Activated CD8-positive, alpha-beta T cell treated with anti-CD3 and anti-CD28 coated beads, Interleukin-2, amount 10 ng/mL, durations not matched to agents 7 days and 5 days (primary cell): Measurements from ENCODE around the gene PLA2G4E. TPM values are rescaled to one million over a fixed set of nuclear protein-coding genes. Genes with fewer than 3 reads are reported as not detected.

Experiments
- ATAC-seq: fragments of 150-1000 bp; cut with Tn5 transposase; one replicate; pipeline ENCODE4 v1.10.0; 2021; ENCODE audit warnings: moderate library complexity
- CTCF ChIA-PET: fragments of 350-600 bp; sonication (Branson Sonifier 250); formaldehyde crosslinking; loops from one replicate; lab custom pipeline; 2021; ENCODE audit warnings: antibody characterized with exemption; lab: Charles Lee
- POLR2A ChIA-PET: fragments of 350-600 bp; sonication (Branson Sonifier 250); formaldehyde crosslinking; loops from one replicate; lab custom pipeline; 2021; ENCODE audit warnings: antibody characterized with exemption; lab: Charles Lee
- DNase-seq: peaks from one replicate; pipeline ENCODE4 v3.0.0-alpha.2; 2020
- H3K27ac Mint-ChIP-seq: one replicate; pipeline ENCODE4 v1.8.0; 2021; ENCODE audit warnings: mild to moderate bottlenecking, mixed read lengths
- H3K27me3 Mint-ChIP-seq: one replicate; pipeline ENCODE4 v1.8.0; 2021; ENCODE audit warnings: low read depth, mixed read lengths
- H3K36me3 Mint-ChIP-seq: one replicate; pipeline ENCODE4 v1.8.0; 2021; ENCODE audit warnings: low read depth, mixed read lengths
- H3K4me1 Mint-ChIP-seq: one replicate; pipeline ENCODE4 v1.8.0; 2021; ENCODE audit warnings: low read depth, mixed read lengths
- H3K4me3 Mint-ChIP-seq: one replicate; pipeline ENCODE4 v1.8.0; 2021; ENCODE audit warnings: mild to moderate bottlenecking, mixed read lengths
- H3K9me3 Mint-ChIP-seq: one replicate; pipeline ENCODE4 v1.8.0; 2022; ENCODE audit warnings: mixed read lengths; ENCODE audit not compliant: insufficient read depth
- total RNA-seq, 2 experiments: library from RNA; stranded (reverse); gene quantifications; one replicate each; pipeline ENCODE4 v1.2.3, GENCODE V29; 2021

Gene PLA2G4E
- total RNA-seq, 2 experiments from 2014 or later, result not detected

- H3K4me1 Mint-ChIP-seq, result peaks cover 11% of the 10 kb centered on the region
- DNase-seq, result no peak
- peaks cover 2% of the 10 kb centered on the region for H3K27me3 Mint-ChIP-seq
- CTCF ChIA-PET, result interaction anchor here (0.6 kb wide), 1 partner anchor 16 kb away, joined by 3 read pairs; no protein-coding TSS in a partner anchor
- H3K9me3 Mint-ChIP-seq, result no peaks in the 10 kb centered on the region
- ATAC-seq, result no peak
- H3K27ac Mint-ChIP-seq, result no peak overlapping the region
- H3K4me3 Mint-ChIP-seq, result no peak overlapping the region
- H3K36me3 Mint-ChIP-seq, result no peaks in the 10 kb centered on the region
- POLR2A ChIA-PET, result no interaction called here
Observed at GRCh38 chr15:42012928-42013482, 7.8 kb downstream of the PLA2G4E start.

GRCh38 chr15:42012241-42012640 lies 8.6 kb downstream of the PLA2G4E start:
- H3K4me1 Mint-ChIP-seq, result peaks cover 11% of the 10 kb centered on the region
- no peak for ATAC-seq
- DNase-seq, result no peak
- H3K27me3 Mint-ChIP-seq, result peaks cover 3% of the 10 kb centered on the region
- no peak overlapping the region for H3K4me3 Mint-ChIP-seq
- CTCF ChIA-PET, result no interaction called here
- H3K9me3 Mint-ChIP-seq, result no peaks in the 10 kb centered on the region
- no peak overlapping the region for H3K27ac Mint-ChIP-seq
- POLR2A ChIA-PET, result no interaction called here
- H3K36me3 Mint-ChIP-seq, result no peaks in the 10 kb centered on the region

GRCh38 chr15:42011074-42011473 lies 9.8 kb downstream of the PLA2G4E start:
- Mint-ChIP-seq H3K27ac (no peak overlapping the region), H3K27me3 (peaks cover 2% of the 10 kb centered on the region), H3K4me3 (no peak overlapping the region), H3K9me3 (no peaks in the 10 kb centered on the region), H3K4me1 (peaks cover 11% of the 10 kb centered on the region), H3K36me3 (no peaks in the 10 kb centered on the region)
- ATAC-seq, result no peak
- DNase-seq, result no peak
- ChIA-PET CTCF (no interaction called here), POLR2A (no interaction called here)

- ATAC-seq, result no peak
- H3K9me3 Mint-ChIP-seq, result no peaks in the 10 kb centered on the region
- peaks cover 11% of the 10 kb centered on the region for H3K4me1 Mint-ChIP-seq
- no peak overlapping the region for H3K27ac Mint-ChIP-seq
- no peak overlapping the region for H3K4me3 Mint-ChIP-seq
- H3K27me3 Mint-ChIP-seq, result peaks cover 2% of the 10 kb centered on the region
- ChIA-PET CTCF (no interaction called here), POLR2A (no interaction called here)
- no peaks in the 10 kb centered on the region for H3K36me3 Mint-ChIP-seq
- DNase-seq, result no peak
Observed at GRCh38 chr15:42010434-42010833, 10.4 kb downstream of the PLA2G4E start.

GRCh38 chr15:42009474-42009873 lies 11.4 kb downstream of the PLA2G4E start:
- no peak for ATAC-seq
- CTCF ChIA-PET, result no interaction called here

GRCh38 chr15:42009022-42009421 lies 11.8 kb downstream of the PLA2G4E start:
- no peak overlapping the region for H3K4me3 Mint-ChIP-seq

More at GRCh38 chr15:42009474-42009873, 11.4 kb downstream of the PLA2G4E start:
- H3K27ac Mint-ChIP-seq, result no peak overlapping the region
- no peak for DNase-seq
- peaks cover 11% of the 10 kb centered on the region for H3K4me1 Mint-ChIP-seq
- H3K9me3 Mint-ChIP-seq, result no peaks in the 10 kb centered on the region
- no peak overlapping the region for H3K4me3 Mint-ChIP-seq
- no peaks in the 10 kb centered on the region for H3K36me3 Mint-ChIP-seq
- peaks cover 2% of the 10 kb centered on the region for H3K27me3 Mint-ChIP-seq
- POLR2A ChIA-PET, result no interaction called here

GRCh38 chr15:42007386-42007785 lies 13.5 kb downstream of the PLA2G4E start:
- no peak overlapping the region for H3K27ac Mint-ChIP-seq
- H3K36me3 Mint-ChIP-seq, result no peaks in the 10 kb centered on the region
- peaks cover 11% of the 10 kb centered on the region for H3K4me1 Mint-ChIP-seq
- peaks cover 2% of the 10 kb centered on the region for H3K27me3 Mint-ChIP-seq
- no peaks in the 10 kb centered on the region for H3K9me3 Mint-ChIP-seq
- ChIA-PET POLR2A (no interaction called here), CTCF (interaction anchor here (2.9 kb wide), 1 partner anchor 18 kb away, joined by 11 read pairs; no protein-coding TSS in a partner anchor)
- DNase-seq (no peak), ATAC-seq (no peak)
- H3K4me3 Mint-ChIP-seq, result no peak overlapping the region

More at GRCh38 chr15:42009022-42009421, 11.8 kb downstream of the PLA2G4E start:
- H3K27ac Mint-ChIP-seq, result no peak overlapping the region
- ChIA-PET CTCF (interaction anchor here (1.3 kb wide), 1 partner anchor 19 kb away, joined by 4 read pairs; no protein-coding TSS in a partner anchor), POLR2A (no interaction called here)
- DNase-seq (no peak), ATAC-seq (no peak)
- peaks cover 2% of the 10 kb centered on the region for H3K27me3 Mint-ChIP-seq
- H3K36me3 Mint-ChIP-seq, result no peaks in the 10 kb centered on the region
- no peaks in the 10 kb centered on the region for H3K9me3 Mint-ChIP-seq
- H3K4me1 Mint-ChIP-seq, result peaks cover 11% of the 10 kb centered on the region

GRCh38 chr15:42002333-42002732 lies 18.5 kb downstream of the PLA2G4E start:
- no peak for DNase-seq
- H3K27me3 Mint-ChIP-seq, result peaks cover 1% of the 10 kb centered on the region
- POLR2A ChIA-PET, result no interaction called here
- H3K9me3 Mint-ChIP-seq, result no peaks in the 10 kb centered on the region
- H3K27ac Mint-ChIP-seq, result no peak overlapping the region
- CTCF ChIA-PET, result interaction anchor here (1.8 kb wide), 1 partner anchor 12 kb away, joined by 9 read pairs; no protein-coding TSS in a partner anchor
- H3K4me3 Mint-ChIP-seq, result no peak overlapping the region
- H3K4me1 Mint-ChIP-seq, result no peaks in the 10 kb centered on the region
- ATAC-seq, result no peak
- no peaks in the 10 kb centered on the region for H3K36me3 Mint-ChIP-seq

- Mint-ChIP-seq H3K4me3 (no peak overlapping the region), H3K27ac (no peak overlapping the region), H3K27me3 (no peaks in the 10 kb centered on the region), H3K9me3 (no peaks in the 10 kb centered on the region), H3K4me1 (no peaks in the 10 kb centered on the region), H3K36me3 (no peaks in the 10 kb centered on the region)
- ChIA-PET CTCF (interaction anchor here (1.8 kb wide), 1 partner anchor 11 kb away, joined by 9 read pairs; no protein-coding TSS in a partner anchor), POLR2A (no interaction called here)
- ATAC-seq (no peak), DNase-seq (no peak)
Observed at GRCh38 chr15:42001236-42001635, 19.6 kb downstream of the PLA2G4E start.

GRCh38 chr15:41999290-42000285 lies 21.3 kb downstream of the PLA2G4E start:
- POLR2A ChIA-PET, result interaction anchor here (0.6 kb wide), 1 partner anchor 318 kb away, joined by 3 read pairs; no protein-coding TSS in a partner anchor
- Mint-ChIP-seq H3K27ac (no peak overlapping the region), H3K27me3 (no peaks in the 10 kb centered on the region), H3K36me3 (no peaks in the 10 kb centered on the region), H3K4me3 (no peak overlapping the region), H3K4me1 (no peaks in the 10 kb centered on the region), H3K9me3 (no peaks in the 10 kb centered on the region)
- ATAC-seq (no peak), DNase-seq (no peak)
- CTCF ChIA-PET, result interaction anchor here (0.9 to 2.1 kb wide), 2 partner anchors 10 kb away, joined by 3 to 11 read pairs; no protein-coding TSS in a partner anchor

- POLR2A ChIA-PET, result no interaction called here
- Mint-ChIP-seq H3K9me3 (no peaks in the 10 kb centered on the region), H3K36me3 (no peaks in the 10 kb centered on the region), H3K4me3 (no peak overlapping the region), H3K27ac (no peak overlapping the region), H3K4me1 (no peaks in the 10 kb centered on the region), H3K27me3 (no peaks in the 10 kb centered on the region)
- CTCF ChIA-PET, result interaction anchor here (0.8 to 2.1 kb wide), 4 partner anchors 9 to 59 kb away, joined by 3 to 11 read pairs (median 6); no protein-coding TSS in a partner anchor
- ATAC-seq (no peak), DNase-seq (no peak)
Observed at GRCh38 chr15:41997845-41998244, 23.0 kb downstream of the PLA2G4E start.
